Fibroblast of pulmonary artery (primary cell): ENCODE measurements around the gene PER3.

ENCODE experiments used
- DNase-seq: peaks from one replicate; pipeline ENCODE4 v3.0.0-alpha.2; 2010; ENCODE audit warnings: low read depth
- H3K4me3 ChIP-seq: replicated peaks from 2 replicates; pipeline ENCODE4 v1.5.1; 2011; ENCODE audit warnings: low read depth, mild to moderate bottlenecking, control low read depth, low read length, moderate library complexity
- CTCF ChIP-seq: IDR thresholded peaks from 2 replicates; pipeline ENCODE4 v1.5.1; 2011; ENCODE audit warnings: mild to moderate bottlenecking, control low read depth, low read length, inconsistent platforms; ENCODE audit errors: missing control alignments

Gene PER3

GRCh38 chr1:7893529-7894180, 109.6 kb downstream of the PER3 start:
- no peak for TF ChIP-seq CTCF
- no peak overlapping the region for H3K4me3 ChIP-seq
- DNase-seq: peak; percentile 75
